GF-D8 (cell line): Measurements from ENCODE around the gene CFDP1.
"Not testable (repeated sequence)": the region's sequence is repeated elsewhere in the genome, so short reads cannot be mapped to it uniquely, and the experiment has no call there.

Source experiments
- DNase-seq: peaks from one replicate; lab custom pipeline; 2025; lab: John Stamatoyannopoulos, UW

CFDP1 gene

DNA sequence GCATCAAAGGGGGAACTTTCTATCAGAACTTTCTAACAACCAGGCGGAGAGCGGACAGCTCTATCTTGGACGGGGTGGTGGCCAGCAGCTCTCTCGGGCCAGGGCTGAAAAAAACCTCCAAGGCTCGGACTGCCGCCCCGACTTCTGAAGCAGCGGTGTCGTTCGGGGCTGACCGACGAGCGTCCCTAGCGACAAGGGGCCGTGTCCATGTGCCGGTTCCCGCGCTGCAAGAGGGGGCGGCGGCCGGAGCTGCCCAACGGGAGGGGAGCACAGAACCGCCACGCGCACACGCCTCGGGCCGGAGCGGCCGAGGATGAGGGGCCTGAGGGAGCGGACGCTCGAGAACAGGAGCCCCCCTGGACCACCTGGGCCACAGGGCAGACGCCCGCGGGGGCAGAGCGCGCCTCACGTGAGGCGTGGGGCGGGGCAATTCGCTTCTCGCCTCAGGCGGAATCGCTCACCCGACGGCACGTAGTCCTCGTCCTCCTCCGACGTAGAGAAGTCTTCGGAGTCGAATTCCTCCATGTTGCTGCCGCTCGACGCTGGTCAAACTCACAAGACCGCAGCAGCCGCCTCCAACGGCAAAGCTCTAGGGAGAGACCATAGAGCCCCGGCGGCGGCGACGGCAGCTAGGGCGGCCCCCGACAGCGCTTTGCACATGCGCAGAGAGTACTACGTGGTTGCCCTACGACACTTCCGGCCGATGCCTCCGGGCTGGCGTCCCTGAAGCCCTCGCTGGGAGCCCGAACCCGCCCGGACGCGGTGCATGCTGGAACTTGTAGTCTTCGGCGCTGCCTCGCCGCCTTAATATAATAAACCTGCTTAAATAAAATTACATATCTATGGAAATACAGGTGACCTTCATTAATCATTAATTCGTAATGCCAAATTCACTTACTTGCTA lies at the start of gene CFDP1:
Gene CFDP1, minus strand, starts transcription at position 676 of the 904 bp plus-strand sequence. Its CDS starts 151 bp downstream, at position 525.
- peak; percentile 80 for DNase-seq

DNA sequence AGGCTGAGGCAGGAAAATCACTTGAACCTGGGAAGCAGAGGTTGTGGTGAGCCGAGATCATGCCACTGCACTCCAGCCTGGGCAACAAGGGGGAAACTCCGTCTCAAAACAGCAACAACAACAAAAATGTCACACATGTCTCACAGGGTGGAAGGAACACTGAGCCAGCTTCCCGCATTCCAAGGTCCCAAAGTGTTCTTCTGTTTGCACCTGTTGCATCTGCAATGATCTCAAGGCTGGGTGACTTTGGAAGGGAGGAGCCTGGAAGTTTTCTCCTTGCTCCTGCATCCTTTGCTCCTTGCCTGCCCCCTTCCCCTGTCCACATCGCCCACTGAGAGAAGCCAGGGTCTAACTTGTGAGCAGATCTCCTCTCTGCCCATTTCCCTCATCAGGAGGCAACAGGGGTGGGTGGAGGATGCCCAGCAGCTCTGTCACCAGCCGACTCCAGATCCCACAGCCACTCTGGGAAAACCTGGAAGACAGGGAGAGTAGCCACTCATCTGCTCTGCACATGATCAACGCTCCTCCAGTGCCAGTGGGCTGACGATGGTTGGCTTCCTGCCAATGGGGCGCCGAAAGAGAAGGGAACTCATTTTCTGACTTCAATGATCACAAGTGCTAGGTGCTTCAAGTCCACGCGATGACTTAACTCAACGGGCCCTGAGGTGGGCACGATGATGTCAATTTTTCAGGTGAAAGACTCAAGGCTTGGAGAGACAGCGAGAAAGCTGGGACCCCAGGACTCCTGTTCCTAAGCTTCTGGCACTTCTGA lies 49.3 kb upstream of the CFDP1 start:
- no peak for DNase-seq

DNA sequence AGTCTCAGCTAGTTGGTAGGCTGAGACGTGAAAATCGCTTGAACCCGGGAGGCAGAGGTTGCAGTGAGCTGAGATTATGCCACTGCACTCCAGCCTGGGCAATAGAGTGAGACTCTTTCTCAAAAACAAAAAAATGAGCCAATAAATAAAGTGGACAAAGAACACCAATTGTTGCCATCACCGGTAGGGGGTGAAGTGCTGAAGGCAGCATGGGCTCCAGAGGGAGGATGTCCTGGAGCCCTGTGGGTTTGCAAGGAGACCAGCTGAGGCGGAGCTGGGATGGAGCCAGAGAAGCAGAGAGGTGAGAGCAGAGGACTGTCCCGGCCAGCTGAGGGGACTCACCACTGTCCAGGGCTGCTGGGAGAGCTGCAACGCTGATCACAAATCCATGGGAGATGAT lies 48.2 kb upstream of the CFDP1 start:
- DNase-seq: no peak

DNA sequence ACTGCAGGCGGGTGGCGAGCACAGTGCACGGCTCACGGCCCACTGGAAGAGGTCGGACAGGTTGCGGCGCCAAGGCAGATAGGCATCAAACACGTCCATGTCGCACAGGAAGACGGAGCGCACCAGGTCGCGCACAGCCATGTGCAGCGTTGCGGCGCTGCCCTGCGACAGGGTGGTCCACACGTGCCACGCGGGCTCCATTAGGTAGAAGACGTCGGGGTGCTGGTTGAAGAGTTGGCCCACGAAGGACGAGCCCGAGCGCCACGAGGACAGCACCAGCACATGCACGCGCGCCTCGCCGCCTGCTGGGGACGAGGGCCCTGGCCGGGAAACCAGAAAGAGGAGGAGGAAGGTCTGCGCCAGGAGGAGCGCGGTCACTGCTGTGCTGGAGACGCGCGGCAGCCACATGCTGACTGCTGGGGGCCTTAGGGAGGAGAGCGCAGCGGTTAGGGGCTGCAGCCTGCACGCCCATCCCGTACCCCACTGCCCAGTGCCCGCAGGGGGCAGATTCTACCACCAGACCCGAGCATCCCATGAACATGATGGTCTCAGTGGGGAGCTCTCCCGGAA lies 46.2 kb upstream of the CFDP1 start:
- no peak for DNase-seq

DNA sequence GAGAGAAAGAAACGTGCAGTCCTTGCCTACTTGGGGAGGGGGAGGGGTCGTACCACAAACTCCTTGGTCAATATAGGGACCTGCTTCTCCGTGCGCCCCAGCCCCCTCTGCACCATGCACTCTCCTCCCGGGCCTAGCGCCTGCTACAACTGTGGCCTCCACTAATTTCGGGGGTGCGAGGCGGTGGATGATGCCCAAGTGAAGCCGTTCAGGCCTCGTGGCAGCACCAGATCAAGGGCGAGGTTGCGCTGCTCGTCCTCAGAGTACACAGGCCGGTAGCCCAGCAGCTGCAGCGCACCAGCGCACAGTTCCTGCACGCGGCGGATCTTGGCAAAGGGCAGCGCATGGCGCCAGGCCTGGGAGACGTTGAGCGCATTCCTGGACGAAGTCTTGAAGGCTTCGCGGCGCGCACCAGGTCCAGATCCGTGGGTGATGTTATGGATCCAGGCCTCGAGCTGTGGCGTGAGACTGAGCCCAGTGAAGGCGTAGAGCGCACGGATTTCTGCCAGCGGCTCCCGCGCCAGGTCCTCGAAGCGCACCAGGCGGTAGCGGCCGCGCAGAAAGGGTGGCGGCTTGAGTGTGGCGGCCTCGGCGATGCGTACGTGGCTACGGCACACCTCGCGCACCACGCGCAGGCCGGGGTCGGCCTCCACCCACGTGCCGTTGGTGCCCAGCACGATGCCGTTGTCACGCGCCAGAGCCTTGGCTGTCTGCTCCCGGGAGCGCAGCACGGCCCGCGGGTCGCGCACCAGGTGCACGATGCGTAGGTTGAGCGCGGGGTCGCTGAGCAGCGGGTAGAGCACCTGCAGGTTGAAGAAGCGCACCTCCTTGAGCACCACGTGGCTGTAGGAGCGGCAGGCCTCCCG lies 45.4 kb upstream of the CFDP1 start:
- no peak for DNase-seq

DNA sequence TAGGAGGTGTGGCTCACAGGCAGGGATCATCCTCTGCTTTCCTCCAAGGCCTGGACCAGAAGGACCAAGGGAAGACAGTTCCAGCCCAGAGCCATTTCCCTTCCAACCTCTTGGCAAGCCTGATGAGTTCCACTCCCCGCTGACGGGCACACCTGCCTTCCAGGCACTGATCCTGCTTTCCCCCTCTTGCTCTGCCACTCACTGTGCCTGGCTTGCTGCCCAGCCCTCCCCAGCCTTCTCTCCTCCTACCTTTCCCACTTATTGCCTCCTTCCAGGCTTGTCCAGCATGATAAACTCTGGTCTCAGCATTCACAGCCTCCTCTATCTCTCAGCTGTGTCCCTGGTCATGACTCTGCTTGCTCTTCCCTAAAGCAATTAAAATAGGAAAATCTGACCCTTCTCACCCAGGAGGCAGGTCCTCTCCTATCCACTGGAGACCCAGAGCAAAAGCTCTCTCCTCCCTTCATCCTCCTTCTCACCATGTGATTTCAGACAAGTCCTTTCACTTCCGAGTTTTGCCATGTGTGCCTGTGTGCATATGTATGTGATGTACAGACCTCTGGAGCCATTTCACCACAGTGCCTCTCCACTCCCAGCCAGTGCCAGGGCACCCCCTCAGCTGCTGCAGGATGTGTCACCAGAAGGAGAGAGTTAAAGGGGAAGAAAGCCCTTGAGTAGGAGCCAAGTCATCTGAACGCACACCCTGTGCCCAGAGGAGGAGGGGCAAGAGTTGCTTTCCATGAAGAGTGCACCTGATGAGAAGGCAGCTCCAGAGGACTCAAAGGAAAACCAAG lies 44.6 kb upstream of the CFDP1 start:
- DNase-seq: no peak

DNA sequence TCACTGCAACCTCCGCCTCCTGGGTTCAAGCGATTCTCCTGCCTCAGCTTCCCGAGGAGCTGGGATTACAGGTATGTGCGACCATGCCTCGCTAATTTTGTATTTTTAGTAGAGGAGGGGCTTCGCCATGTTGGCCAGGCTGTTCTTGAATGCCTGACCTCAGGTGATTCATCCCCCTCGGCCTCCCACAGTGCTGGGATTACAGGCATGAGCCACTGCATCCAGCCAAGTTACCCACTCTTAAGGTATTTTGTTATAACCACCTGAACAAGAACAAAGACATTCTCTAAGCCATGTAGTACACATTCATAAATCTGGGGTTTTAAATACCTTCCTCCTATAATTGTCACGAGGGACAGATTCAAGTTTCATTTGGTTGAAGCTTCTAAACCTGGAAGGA lies 43.5 kb upstream of the CFDP1 start:
- no peak for DNase-seq

DNA sequence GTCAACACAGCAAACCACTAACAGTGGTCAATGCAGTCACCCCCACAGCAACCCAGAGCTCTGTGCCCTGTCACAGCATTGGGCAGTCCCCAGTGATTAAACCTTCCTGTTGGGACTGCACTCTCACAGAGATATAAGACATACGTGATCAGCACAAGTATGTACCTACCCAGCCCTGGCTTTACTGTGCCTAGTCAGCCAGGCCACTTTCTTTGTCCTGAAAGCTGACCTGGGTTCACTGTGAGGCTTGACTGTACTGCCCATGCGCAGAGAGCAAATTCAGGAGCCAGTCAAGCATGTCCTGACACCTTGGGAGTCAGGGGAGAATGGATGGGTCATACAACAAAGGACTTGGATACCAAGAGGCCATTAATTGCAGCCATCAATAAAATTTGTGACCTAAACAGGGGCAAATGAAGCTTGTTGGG lies 42.1 kb upstream of the CFDP1 start:
- no peak for DNase-seq

DNA sequence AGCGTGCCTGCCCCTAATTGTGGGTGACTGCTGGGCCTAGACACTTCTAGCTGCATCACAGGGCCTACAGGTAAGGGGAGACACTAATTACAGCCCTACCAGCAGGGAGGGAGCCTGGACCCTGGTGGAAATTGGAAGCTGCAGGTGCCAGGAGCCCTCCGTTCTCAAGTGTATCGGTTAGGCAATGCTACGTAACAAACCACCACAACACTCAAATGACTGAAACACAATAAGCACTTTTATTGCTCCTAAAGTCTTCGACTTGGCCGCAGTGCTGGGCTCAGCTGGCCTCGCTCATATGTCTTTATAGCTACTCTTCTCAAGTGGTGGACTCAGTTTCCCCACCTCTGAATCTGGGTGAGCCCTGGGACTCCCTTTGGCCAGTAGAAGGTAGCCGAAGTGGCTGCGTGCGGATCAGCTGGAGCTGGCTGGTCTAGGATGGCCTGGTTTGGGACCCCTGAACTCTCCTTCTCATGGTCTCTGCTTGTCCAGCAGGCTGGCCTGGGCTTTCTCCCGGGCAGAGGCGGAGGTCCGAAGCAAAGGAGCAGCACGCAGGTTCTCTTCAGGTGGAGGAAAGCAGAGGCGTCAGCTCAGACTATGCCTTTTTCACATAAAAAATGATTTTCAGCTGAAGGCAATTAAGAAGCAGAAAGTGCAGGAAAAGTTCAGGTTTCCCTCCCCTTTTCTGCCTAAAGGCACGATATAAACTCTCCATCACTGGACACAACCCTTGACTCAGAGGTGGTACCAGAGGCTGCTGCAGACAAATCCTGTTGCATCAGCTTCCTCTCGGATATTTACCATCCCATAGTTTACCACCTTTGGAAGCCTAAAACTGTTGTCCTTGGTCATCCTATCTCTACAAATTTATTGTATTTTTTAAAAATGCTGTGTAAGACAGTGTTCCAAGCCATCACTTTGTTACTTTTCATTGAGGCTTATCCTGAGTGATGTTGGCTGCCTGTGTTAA lies 39.9 kb upstream of the CFDP1 start:
- no peak for DNase-seq

DNA sequence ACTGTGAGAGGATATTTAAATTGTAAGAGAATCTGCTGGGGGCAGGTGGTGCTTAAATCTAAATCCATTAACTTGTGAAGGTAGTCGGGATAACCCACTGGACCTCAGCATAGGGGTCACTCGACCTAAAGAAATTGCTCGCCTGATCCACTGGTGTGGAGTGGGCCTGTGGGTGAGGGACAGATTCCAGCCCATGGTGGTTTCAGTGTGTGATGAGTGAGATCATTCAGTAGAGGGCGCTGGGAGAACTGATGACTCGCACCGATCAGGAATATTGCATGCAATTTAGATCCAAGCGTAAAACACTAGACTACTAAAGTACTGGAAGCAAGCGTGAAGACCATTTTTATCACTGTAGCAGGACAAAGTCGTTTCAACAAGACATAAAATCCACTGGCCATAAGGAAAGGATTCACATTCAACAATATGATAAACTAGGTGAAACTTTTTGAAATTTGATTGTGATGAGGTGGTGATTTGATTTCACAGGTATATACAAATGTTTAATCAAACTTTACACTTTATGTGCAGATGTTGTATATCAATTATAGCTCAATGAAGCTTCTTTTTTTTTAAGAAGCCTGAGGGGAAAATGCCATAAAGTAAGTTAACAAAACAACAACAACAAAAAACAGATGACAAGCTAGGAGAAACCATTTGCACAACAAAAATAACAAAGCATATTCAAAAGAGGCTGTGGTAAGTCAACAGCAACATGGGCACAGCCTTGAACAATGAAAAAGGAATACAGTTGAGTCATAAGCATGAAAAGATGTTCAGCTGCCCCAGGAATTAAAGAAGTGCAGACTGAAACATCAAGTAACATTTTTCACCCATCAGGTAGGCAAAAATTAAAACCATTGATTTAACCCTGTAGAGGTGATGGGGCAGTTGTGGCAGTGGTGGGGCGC lies 38.7 kb upstream of the CFDP1 start:
- no peak for DNase-seq

DNA sequence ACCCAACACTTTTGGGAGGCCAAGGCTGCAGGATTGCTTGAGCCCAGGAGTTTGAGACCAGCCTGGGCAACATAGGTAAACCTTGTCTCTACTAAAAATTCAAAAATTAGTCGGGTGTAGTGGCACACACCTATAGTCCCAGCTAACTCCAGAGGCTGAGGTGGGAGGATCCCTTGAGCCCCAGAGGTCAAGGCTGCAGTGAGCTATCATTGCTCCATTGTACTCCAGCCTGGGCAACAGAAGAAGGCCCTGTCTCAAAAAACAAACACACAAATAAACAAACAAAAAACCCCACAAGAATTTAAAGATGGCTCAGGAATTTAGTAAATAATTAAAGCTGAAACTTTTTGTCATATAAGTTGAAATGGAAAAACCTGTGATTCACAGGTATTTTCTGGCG lies 33.5 kb upstream of the CFDP1 start:
- no peak for DNase-seq

DNA sequence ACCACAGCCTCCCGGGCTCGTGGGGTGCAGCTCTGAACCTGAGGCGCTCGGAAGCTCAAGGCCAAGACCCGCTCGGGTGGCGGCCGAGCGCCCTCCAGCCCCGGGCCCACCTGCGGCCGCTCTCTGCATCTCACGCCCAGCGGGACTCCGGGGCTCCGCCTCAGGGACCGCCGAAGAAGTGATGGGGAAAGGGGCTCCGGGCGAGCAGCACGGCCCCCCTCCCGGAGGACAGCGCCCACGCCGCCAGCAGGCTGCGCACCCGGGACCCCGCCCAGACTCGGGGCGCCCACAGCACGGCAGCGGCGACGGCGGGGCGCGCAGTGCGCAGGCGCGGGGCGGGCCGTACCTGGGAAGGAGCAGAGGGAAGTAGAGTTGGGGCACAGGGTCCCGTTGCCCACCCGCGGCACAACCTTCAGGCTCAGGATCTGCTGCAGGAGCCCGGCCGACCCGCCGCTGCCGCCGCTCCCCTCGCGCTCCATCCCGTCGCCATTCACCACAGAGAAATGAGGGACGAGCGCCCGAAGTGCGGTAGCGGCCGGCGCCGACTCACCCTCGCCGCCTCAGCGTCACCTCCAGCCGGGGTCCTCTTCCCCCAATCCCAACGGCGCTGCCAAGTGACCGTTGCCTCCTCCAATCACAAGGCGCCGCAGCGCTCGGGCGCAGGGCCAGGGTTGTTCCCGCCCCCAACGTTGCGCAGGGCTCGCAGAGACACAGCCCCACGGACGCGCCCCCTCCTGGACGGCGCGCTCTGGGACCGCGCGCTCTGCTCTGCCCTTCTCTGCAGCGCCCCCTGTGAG lies 31.0 kb upstream of the CFDP1 start, which contains the start of gene TMEM170A:
Gene TMEM170A, minus strand, starts transcription at position 568 of the 797 bp plus-strand sequence. Its CDS starts 89 bp downstream, at position 479.
- peak; percentile 89 for DNase-seq

DNA sequence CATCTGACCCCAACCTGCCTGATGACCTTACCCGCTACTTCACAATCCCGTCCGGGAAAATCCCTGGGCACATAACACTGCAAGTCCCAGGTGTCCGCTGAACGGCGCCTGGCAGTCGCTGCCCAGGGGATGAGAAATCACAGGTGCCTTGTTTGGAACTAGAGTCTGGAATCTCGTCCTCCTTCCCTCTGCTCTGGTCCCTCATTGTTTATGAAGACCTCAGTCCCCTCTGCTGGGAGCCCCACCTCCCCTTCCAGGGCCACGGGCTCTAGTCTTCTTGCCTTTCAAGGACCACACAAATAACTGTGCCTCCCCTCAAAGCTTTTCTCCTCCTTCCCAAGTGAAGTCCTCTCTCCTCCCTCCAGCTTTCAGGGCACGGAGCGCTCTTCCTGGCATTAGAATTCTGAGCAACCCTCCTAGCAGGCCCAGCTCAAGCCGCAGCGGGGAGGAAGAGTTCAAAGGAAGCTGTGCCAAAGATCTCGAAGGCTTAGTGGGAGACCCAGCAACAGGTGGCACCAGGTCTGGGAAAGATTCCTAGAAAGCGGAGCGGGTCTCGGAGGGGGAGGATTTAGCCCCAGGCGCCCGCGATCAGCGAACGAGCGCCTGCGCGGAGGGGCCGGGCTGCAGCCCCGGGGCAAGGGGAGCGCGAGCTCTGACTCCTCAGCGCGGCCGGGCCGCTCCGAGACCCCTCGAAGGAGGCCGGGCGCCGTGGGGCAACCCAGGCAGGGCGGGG lies 30.3 kb upstream of the CFDP1 start:
- DNase-seq: not testable (repeated sequence)

DNA sequence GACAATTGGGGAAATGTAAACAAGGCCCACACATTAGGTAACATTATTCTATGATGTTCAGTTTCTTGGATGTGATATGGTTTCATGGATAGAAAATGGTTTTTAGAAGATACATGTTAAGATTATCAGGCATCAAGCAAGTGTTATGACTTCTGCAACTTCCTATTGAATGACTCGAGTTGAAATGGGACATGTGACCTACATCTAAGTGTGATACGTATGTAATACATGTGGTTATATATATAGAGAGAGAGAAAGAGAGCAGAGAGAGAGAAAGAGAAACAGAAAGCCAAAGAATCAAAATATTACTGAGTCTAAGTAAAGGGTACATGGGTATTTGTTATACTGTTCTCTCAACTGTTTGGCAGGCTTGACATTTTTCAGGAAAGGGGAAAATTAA lies 29.5 kb upstream of the CFDP1 start:
- DNase-seq: no peak

DNA sequence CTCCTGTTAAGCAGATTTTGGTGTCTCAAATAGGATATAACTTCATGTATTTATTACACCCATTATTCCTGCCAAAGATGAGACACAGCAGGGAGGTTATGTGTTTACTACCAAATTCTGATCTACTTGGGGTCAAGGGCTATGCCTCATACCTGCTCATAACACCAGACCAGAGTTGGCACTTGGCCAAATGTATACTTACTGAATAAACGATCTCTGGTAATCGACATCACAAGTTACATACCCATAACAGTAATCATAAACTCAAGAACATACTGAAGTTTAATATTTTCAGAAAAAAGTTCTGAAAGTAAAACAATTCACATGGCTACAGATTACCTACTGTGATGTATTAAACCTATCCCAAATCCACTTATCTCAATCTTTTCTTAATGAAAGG lies 28.3 kb upstream of the CFDP1 start:
- DNase-seq: no peak

DNA sequence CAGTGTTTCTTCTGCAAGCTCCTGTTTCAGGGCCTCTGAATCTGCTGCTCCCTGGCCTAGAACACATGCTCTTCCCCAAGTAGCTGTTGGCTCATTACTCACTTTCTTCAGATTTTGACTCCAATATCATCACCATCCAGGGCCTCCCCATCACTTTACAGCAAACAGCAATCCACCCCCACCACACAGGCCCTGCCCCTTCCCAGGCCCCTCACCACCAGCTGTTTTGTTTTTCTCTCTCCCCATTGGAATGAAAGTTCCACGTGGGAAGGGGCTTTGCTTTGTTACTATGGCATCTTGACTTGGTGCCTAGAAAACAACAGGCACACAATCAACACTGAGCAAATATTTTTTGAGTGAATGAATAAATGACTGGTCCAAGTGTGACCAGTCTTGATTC lies 27.1 kb upstream of the CFDP1 start:
- DNase-seq: no peak

DNA sequence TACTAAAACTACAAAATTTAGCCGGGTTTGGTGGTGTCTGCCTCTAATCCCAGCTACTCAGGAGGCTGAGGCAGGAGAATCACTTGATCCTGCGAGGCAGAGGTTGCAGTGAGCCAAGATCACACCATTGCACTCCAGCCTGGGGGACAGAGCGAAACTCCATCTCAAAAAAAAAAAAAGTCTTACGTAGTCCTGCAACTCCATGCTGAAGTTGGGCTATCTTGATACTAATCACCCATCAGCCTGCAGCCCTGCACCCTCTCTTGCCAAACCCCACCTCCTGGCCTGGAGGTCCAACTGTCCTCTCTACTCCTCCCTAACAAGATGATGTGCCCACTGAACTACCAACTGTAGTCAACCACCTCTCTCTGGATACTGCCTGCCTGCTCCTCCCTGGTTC lies 26.4 kb upstream of the CFDP1 start:
- no peak for DNase-seq
